Parathyroid adenoma (tissue), 2 donors: Measurements from ENCODE around the gene LYVE1.

Experiments used
- H2AFZ ChIP-seq: fragments of 300-600 bp; sonication (generic); one replicate; pipeline ENCODE4 v1.7.0; 2017; ENCODE audit warnings: antibody characterized with exemption, mild to moderate bottlenecking
- H3K27ac ChIP-seq: fragments of 300-600 bp; sonication (generic); one replicate; pipeline ENCODE4 v1.7.0; 2017
- H3K27me3 ChIP-seq: fragments of 300-600 bp; sonication (generic); one replicate; pipeline ENCODE4 v1.7.0; 2017; ENCODE audit warnings: low read length; ENCODE audit not compliant: control insufficient read depth, insufficient read depth
- H3K36me3 ChIP-seq: fragments of 300-600 bp; sonication (generic); one replicate; pipeline ENCODE4 v1.7.0; 2017; ENCODE audit warnings: low read length; ENCODE audit not compliant: control insufficient read depth, insufficient read depth
- H3K4me1 ChIP-seq: fragments of 300-600 bp; sonication (generic); one replicate; pipeline ENCODE4 v1.7.0; 2017; ENCODE audit warnings: control low read depth
- H3K4me2 ChIP-seq: fragments of 300-600 bp; sonication (generic); one replicate; pipeline ENCODE4 v1.7.0; 2017; ENCODE audit warnings: low read length
- H3K4me3 ChIP-seq: fragments of 300-600 bp; sonication (generic); one replicate; pipeline ENCODE4 v1.7.0; 2017; ENCODE audit warnings: low read depth, low read length
- H3K79me2 ChIP-seq: fragments of 300-600 bp; sonication (generic); one replicate; pipeline ENCODE4 v1.7.0; 2017; ENCODE audit warnings: control low read depth
- H3K9ac ChIP-seq: fragments of 300-600 bp; sonication (generic); one replicate; pipeline ENCODE4 v1.7.0; 2017; ENCODE audit warnings: mild to moderate bottlenecking
- H3K9me3 ChIP-seq: fragments of 300-600 bp; sonication (generic); one replicate; pipeline ENCODE4 v1.7.0; 2017; ENCODE audit warnings: low read length; ENCODE audit not compliant: control insufficient read depth
- TF ChIP-seq, protein P1 (sequence below): fragments of 300-600 bp; sonication (generic); IDR thresholded peaks from one replicate; pipeline ENCODE4 v1.7.0; 2017; ENCODE audit warnings: antibody characterized with exemption, mild to moderate bottlenecking
- donor health status: primary hyperparathyroidism.

The LYVE1 gene

DNA sequence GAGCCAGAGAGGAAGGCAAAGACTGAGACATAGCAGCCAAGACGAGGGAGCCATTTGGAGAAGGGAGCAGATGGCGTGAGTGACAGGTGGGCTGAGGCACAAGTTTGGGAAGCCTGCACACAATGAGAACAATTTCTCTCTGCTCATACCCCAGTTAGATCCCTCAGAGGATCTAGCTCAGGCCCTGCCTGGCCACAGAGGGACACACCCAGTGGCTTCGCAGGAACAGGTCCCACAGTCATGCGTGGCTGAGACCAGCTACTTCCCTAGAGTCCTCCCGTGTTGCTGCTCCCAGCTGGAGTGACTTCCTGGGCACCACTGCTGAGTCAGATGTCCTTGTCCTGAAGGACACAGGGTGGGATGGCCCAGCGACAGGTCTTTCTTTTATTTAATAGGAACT, 33.4 kb upstream of the LYVE1 start:
- Histone ChIP-seq H3K4me2 (no peak overlapping the region), H3K27me3 (no peaks in the 10 kb centered on the region), H3K27ac (no peak overlapping the region), H3K9me3 (no peaks in the 10 kb centered on the region), H3K9ac (no peak overlapping the region), H3K4me1 (peaks cover 3% of the 10 kb centered on the region), H3K4me3 (no peak overlapping the region), H2AFZ (no peak overlapping the region), H3K79me2 (no peaks in the 10 kb centered on the region), H3K36me3 (no peaks in the 10 kb centered on the region)
- TF ChIP-seq, protein P1, sequence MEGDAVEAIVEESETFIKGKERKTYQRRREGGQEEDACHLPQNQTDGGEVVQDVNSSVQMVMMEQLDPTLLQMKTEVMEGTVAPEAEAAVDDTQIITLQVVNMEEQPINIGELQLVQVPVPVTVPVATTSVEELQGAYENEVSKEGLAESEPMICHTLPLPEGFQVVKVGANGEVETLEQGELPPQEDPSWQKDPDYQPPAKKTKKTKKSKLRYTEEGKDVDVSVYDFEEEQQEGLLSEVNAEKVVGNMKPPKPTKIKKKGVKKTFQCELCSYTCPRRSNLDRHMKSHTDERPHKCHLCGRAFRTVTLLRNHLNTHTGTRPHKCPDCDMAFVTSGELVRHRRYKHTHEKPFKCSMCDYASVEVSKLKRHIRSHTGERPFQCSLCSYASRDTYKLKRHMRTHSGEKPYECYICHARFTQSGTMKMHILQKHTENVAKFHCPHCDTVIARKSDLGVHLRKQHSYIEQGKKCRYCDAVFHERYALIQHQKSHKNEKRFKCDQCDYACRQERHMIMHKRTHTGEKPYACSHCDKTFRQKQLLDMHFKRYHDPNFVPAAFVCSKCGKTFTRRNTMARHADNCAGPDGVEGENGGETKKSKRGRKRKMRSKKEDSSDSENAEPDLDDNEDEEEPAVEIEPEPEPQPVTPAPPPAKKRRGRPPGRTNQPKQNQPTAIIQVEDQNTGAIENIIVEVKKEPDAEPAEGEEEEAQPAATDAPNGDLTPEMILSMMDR = no peak

DNA sequence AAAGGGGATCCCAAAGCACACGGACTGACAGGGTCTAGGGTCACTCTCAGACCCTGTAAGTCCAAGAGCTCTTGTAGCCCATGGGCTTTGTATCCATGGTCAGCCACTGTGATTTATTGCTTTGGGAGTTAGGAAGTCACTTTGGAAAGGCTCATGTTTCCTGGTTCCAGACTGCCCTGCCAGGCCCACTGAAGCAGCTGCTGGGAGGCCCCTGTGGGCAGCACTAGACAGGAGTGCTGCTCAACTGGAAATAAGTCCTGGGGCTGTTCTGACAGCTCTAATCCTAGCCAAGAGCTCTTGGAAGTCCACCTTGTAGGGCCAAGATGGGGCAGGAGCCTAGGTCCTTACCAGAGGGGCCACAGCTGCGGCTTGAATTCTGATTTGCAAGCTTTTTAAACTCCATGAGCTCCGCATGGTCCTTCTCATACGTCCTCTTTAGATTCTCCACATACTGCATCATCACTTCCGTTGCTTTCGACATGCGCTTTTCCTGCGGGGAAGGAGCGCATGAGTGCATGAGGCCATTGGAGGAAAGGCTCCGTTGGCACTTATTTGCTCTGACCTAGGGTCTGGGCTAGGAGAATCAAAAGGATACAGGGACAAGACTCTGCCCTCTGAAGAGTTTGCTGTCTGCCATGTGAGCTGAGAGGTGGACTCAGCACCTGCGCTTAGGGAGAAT, 32.2 kb upstream of the LYVE1 start:
- Histone ChIP-seq H3K9me3 (no peaks in the 10 kb centered on the region), H3K27me3 (no peaks in the 10 kb centered on the region), H3K4me3 (no peak overlapping the region), H3K36me3 (no peaks in the 10 kb centered on the region), H2AFZ (no peak overlapping the region), H3K4me1 (no peaks in the 10 kb centered on the region), H3K4me2 (no peak overlapping the region), H3K9ac (no peak overlapping the region), H3K79me2 (no peaks in the 10 kb centered on the region), H3K27ac (no peak overlapping the region)
- TF ChIP-seq, protein P1 = no peak

DNA sequence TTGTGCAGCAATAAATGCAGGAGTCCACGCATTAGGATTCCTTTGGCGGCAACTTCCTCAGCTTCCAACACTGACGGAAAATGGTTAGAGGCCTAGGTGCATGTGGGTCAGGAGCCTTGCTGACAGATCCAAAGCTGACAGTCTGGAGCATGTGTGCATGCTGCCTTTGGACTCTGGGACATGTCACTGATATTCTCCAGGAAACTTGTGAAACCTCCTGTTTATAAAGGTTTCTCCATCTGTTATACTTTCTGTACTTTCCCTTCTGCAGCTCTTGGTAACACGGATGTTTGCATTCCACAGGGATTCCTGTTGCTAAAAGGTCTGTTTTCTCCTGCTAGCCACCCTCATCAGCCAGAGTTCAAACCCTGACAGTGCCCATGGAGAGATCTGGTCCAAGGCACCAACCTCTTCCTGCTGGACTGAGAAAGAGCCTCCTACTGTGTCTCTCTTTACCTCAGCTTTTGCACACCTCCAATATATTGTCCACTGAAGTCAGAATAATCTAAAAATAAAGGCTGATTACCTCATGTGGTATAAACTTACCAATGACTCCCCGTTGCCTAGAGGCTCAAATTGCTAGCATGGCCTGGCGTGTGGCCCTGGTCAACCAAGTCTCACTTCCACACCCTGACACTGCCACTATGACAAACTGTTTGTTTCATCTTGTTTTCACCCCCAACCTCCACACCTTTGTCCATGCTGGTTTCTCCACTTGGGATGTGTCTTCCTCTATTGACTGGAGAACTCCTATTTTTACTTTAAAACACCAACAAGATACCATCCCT, 31.1 kb upstream of the LYVE1 start:
- H3K27ac ChIP-seq = no peak overlapping the region

DNA sequence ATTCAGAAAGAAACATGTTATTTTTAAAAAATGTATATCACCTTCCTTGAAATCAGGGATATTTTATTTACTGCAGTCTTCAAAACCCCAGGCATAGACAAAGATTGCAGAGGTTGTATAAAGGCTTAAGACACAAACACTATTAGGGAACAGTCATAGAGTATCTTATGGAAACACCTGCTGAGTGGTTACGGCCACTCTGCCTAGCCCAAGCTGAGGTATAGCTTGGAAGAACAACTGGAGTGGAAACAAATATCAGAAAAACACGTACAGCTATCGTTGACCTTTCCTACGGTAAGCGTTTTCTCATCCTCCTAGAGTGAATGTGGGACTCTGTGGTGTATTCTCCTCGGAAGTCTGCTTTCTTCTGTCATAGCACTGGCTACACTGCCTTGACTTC, 30.4 kb upstream of the LYVE1 start:
- Histone ChIP-seq H3K79me2 (no peaks in the 10 kb centered on the region), H3K4me1 (no peaks in the 10 kb centered on the region), H3K27me3 (no peaks in the 10 kb centered on the region), H3K36me3 (no peaks in the 10 kb centered on the region), H3K4me2 (no peak overlapping the region), H2AFZ (no peak overlapping the region), H3K9ac (no peak overlapping the region), H3K4me3 (no peak overlapping the region), H3K9me3 (no peaks in the 10 kb centered on the region), H3K27ac (no peak overlapping the region)
- TF ChIP-seq, protein P1 = no peak

More for the DNA sequence above, 31.1 kb upstream of the LYVE1 start:
- Histone ChIP-seq H3K9me3 (no peaks in the 10 kb centered on the region), H3K79me2 (no peaks in the 10 kb centered on the region), H3K27me3 (no peaks in the 10 kb centered on the region), H3K4me2 (no peak overlapping the region), H3K36me3 (no peaks in the 10 kb centered on the region), H2AFZ (no peak overlapping the region), H3K4me1 (no peaks in the 10 kb centered on the region), H3K4me3 (no peak overlapping the region), H3K9ac (no peak overlapping the region)
- TF ChIP-seq, protein P1 = no peak
